ENCODE data around the gene HIBADH.

DNA sequence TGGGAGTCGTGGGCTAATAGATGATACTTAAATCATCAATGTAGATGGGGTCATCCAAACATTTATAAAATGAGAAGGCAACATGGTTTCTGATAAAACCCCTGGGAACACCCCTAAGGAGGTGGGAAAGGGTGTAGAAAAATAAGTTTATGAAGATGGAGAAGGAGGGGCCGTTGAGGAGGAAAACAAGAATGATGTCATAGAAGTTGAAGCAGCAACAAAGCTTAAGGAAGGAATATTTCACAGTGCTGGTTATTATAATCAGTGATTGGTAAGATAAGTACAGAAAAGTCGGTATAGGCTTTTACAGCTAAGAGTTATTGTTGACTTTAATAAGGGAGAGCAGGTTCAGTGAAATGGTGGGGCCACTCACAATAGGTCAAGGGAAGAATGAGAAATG, 9.0 kb upstream of the HIBADH start:
- TF ChIP-seq ZBTB7A (tag by site-specific recombination; IDR thresholded peaks at IDR 0.05; ENCODE audit: low read depth), result no peak
- TF ChIP-seq ZNF830 (tag by site-specific recombination; IDR thresholded peaks at IDR 0.05; ENCODE audit: low read depth), result no peak
- TF ChIP-seq ZBTB1 (tag by site-specific recombination; IDR thresholded peaks at IDR 0.05), result no peak
- TF ChIP-seq, protein P1, sequence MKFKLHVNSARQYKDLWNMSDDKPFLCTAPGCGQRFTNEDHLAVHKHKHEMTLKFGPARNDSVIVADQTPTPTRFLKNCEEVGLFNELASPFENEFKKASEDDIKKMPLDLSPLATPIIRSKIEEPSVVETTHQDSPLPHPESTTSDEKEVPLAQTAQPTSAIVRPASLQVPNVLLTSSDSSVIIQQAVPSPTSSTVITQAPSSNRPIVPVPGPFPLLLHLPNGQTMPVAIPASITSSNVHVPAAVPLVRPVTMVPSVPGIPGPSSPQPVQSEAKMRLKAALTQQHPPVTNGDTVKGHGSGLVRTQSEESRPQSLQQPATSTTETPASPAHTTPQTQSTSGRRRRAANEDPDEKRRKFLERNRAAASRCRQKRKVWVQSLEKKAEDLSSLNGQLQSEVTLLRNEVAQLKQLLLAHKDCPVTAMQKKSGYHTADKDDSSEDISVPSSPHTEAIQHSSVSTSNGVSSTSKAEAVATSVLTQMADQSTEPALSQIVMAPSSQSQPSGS (tag by site-specific recombination; IDR thresholded peaks at IDR 0.05; ENCODE audit: low read depth), result peak; percentile 87
- TF ChIP-seq, protein P2, sequence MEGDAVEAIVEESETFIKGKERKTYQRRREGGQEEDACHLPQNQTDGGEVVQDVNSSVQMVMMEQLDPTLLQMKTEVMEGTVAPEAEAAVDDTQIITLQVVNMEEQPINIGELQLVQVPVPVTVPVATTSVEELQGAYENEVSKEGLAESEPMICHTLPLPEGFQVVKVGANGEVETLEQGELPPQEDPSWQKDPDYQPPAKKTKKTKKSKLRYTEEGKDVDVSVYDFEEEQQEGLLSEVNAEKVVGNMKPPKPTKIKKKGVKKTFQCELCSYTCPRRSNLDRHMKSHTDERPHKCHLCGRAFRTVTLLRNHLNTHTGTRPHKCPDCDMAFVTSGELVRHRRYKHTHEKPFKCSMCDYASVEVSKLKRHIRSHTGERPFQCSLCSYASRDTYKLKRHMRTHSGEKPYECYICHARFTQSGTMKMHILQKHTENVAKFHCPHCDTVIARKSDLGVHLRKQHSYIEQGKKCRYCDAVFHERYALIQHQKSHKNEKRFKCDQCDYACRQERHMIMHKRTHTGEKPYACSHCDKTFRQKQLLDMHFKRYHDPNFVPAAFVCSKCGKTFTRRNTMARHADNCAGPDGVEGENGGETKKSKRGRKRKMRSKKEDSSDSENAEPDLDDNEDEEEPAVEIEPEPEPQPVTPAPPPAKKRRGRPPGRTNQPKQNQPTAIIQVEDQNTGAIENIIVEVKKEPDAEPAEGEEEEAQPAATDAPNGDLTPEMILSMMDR (tag by site-specific recombination; IDR thresholded peaks at IDR 0.05), result no peak
- TF ChIP-seq ZNF140 (tag by site-specific recombination; IDR thresholded peaks at IDR 0.05), result no peak
- TF ChIP-seq KLF1 (tag by site-specific recombination; IDR thresholded peaks at IDR 0.05), result no peak

Data from HEK293 (cell line).